Natural killer cell (primary cell): Measurements from ENCODE around the gene PGAM1. TPM values are rescaled to one million over a fixed set of nuclear protein-coding genes. Genes with fewer than 3 reads are reported as not detected.

Experiments
- ATAC-seq, 3 donors: fragments of 150-1000 bp in 2 of 3; fragments of 200-7000 bp in 1 of 3; cut with Tn5 transposase; 1 replicate in 1 of 3; 2 replicates in 2 of 3; pipeline ENCODE4 v1.10.0; 2021; ENCODE audit warnings: mild to moderate bottlenecking in 2 of 3, moderate library complexity in 2 of 3
- DNase-seq, 2 donors: peaks; one replicate each; pipeline versions ENCODE4 v3.0.0 to v3.0.0-alpha.2; 2013 to 2021; ENCODE audit warnings: mixed read lengths in 1 of 2
- H3K27ac ChIP-seq: one replicate; pipeline ENCODE4 v1.5.1; 2013; ENCODE audit warnings: mild to moderate bottlenecking, low read length
- H3K27me3 ChIP-seq: one replicate; pipeline ENCODE4 v1.6.1; 2013; ENCODE audit warnings: low read length; ENCODE audit not compliant: control insufficient read depth, insufficient read depth
- H3K36me3 ChIP-seq: one replicate; pipeline ENCODE4 v1.6.1; 2013; ENCODE audit warnings: low read length; ENCODE audit not compliant: control insufficient read depth, insufficient read depth
- H3K4me1 ChIP-seq: one replicate; pipeline ENCODE4 v1.6.1; 2013; ENCODE audit warnings: low read length; ENCODE audit not compliant: control insufficient read depth, insufficient read depth
- H3K4me3 ChIP-seq: one replicate; pipeline ENCODE4 v1.5.1; 2013; ENCODE audit warnings: low read length
- H3K9me3 ChIP-seq: one replicate; pipeline ENCODE4 v1.6.1; 2013; ENCODE audit warnings: low read length; ENCODE audit not compliant: control insufficient read depth, insufficient read depth
- H3K27ac Mint-ChIP-seq, 2 donors: one replicate each; pipeline ENCODE4 v1.8.0; 2022; ENCODE audit warnings: mild to moderate bottlenecking in 2 of 2, mixed read lengths in 2 of 2, moderate library complexity in 1 of 2
- H3K27me3 Mint-ChIP-seq, 2 donors: one replicate each; pipeline ENCODE4 v1.8.0; 2022; ENCODE audit warnings: low read depth in 2 of 2, mixed read lengths in 2 of 2
- H3K36me3 Mint-ChIP-seq: one replicate; pipeline ENCODE4 v1.8.0; 2022; ENCODE audit warnings: mixed read lengths
- H3K4me1 Mint-ChIP-seq, 2 donors: one replicate each; pipeline ENCODE4 v1.8.0; 2022; ENCODE audit warnings: mixed read lengths in 2 of 2
- H3K4me3 Mint-ChIP-seq: one replicate; pipeline ENCODE4 v1.8.0; 2022; ENCODE audit warnings: mild to moderate bottlenecking, moderate library complexity, mixed read lengths
- H3K9me3 Mint-ChIP-seq, 2 donors: one replicate each; pipeline ENCODE4 v1.8.0; 2022; ENCODE audit warnings: mixed read lengths in 2 of 2
- CTCF ChIP-seq: fragments of 200-600 bp; IDR thresholded peaks from one replicate; pipeline ENCODE4 v1.8.0; 2022; ENCODE audit warnings: antibody characterized with exemption
- WGBS: methylation state at CpG from one replicate; pipeline ENCODE4 v1.1.7; 2013; ENCODE audit warnings: missing lambda C conversion rate; ENCODE audit not compliant: insufficient coverage; 5-methylcytosine and 5-hydroxymethylcytosine counted together
- intact Hi-C: fragments of 100-400 bp; cut with micrococcal nuclease; formaldehyde crosslinking; loops from one replicate; pipeline ENCODE4 v1.14.2; 2022
- total RNA-seq, 4 donors: library from RNA; stranded (reverse); fragments of 120-200 nt in 1 of 4; gene quantifications; one replicate each; pipeline versions ENCODE4 v1.2.3 to v1.2.4, GENCODE V29; 2013 to 2022

Gene PGAM1
- total RNA-seq, 3 donors from 2014 or later (not counting 1 experiment from before 2014, with no cell fraction given): 92.6 to 104 (median 96.0) TPM

DNA sequence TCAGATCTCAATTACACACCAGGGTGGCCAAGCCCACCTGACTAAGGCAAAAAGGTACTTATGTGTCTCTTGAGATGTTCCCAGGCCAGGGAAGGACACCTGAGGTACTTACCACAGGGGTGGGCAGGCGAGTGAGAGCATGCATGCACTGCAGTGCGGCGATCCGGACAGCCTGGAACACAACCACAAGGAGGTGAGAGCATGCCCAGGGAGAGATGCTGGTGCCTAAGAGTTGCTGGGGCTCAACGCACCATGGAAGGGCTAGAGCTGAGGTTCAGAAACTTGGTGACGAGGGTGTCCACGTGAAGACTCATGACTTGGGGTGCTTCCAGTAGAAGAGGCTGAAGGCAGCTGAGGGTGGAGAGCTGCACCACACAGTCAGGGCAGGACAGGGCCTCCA, 33.1 kb downstream of the PGAM1 start:
- ATAC-seq (no peak), DNase-seq (no peak)
- peak overlapping the region in 1 of 2 donors; percentile 31 for H3K27ac Mint-ChIP-seq
- no peak overlapping the region for H3K4me3 Mint-ChIP-seq
- H3K27me3 ChIP-seq: no peaks in the 10 kb centered on the region
- no peaks in the 10 kb centered on the region for H3K4me1 Mint-ChIP-seq
- H3K36me3 Mint-ChIP-seq: peaks cover 22% of the 10 kb centered on the region
- H3K4me1 ChIP-seq: no peaks in the 10 kb centered on the region
- H3K27me3 Mint-ChIP-seq: no peaks in the 10 kb centered on the region
- no peaks in the 10 kb centered on the region for H3K9me3 ChIP-seq
- intact Hi-C loops: no loop called here
- WGBS: 96% methylated on average over 7 of the region's 7 CpGs
- TF ChIP-seq CTCF: no peak
- H3K4me3 ChIP-seq: no peak overlapping the region
- no peak overlapping the region for H3K27ac ChIP-seq
- H3K36me3 ChIP-seq: peaks cover 76% of the 10 kb centered on the region
- no peaks in the 10 kb centered on the region for H3K9me3 Mint-ChIP-seq

DNA sequence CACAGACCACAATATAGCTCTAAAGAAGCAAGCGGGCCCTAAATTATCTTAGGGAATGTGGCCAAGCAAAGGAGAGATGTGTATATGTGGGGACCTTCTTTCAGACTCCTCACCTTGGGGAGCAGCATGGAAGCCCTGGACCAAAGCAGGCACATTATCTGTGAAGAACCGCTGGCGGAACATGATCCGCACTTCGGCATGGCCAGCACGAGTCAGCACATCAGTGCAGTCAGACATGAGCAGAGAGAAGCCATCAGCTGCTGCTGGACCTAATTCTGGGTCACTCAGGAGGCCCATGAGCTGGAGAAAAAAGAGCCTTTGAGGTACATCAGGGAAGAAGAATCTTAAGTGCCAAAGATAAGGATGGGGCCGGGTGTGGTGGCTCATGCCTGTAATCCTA, 33.9 kb downstream of the PGAM1 start:
- 83% methylated on average over 7 of the region's 7 CpGs for WGBS
- no peak overlapping the region for H3K4me3 ChIP-seq
- Mint-ChIP-seq H3K4me1 (no peaks in the 10 kb centered on the region), H3K9me3 (no peaks in the 10 kb centered on the region), H3K36me3 (peaks cover 22% of the 10 kb centered on the region), H3K27me3 (no peaks in the 10 kb centered on the region), H3K27ac (no peak overlapping the region), H3K4me3 (no peak overlapping the region)
- no peaks in the 10 kb centered on the region for H3K27me3 ChIP-seq
- DNase-seq (no peak), ATAC-seq (no peak)
- intact Hi-C loops: no loop called here
- no peak overlapping the region for H3K27ac ChIP-seq
- no peaks in the 10 kb centered on the region for H3K4me1 ChIP-seq
- peaks cover 76% of the 10 kb centered on the region for H3K36me3 ChIP-seq
- no peak for TF ChIP-seq CTCF
- H3K9me3 ChIP-seq: no peaks in the 10 kb centered on the region

GRCh38 chr10:97462309-97462708, 36.3 kb downstream of the PGAM1 start:
- ATAC-seq (no peak), DNase-seq (no peak)
- H3K27me3 ChIP-seq: no peaks in the 10 kb centered on the region
- Mint-ChIP-seq H3K27ac (no peak overlapping the region), H3K36me3 (peaks cover 22% of the 10 kb centered on the region), H3K4me3 (no peak overlapping the region), H3K27me3 (no peaks in the 10 kb centered on the region), H3K9me3 (no peaks in the 10 kb centered on the region), H3K4me1 (no peaks in the 10 kb centered on the region)
- TF ChIP-seq CTCF: no peak
- H3K4me3 ChIP-seq: no peak overlapping the region
- H3K36me3 ChIP-seq: peaks cover 80% of the 10 kb centered on the region
- intact Hi-C loops: no loop called here
- no peaks in the 10 kb centered on the region for H3K9me3 ChIP-seq
- H3K4me1 ChIP-seq: no peaks in the 10 kb centered on the region
- H3K27ac ChIP-seq: no peak overlapping the region
- WGBS: 100% methylated on average over 2 of the region's 2 CpGs
